DMS153 (cell line): Measurements from ENCODE around the gene COL6A1.

Experiments used
- DNase-seq: peaks from one replicate; lab custom pipeline; 2025; lab: John Stamatoyannopoulos, UW

Gene COL6A1, protein sequence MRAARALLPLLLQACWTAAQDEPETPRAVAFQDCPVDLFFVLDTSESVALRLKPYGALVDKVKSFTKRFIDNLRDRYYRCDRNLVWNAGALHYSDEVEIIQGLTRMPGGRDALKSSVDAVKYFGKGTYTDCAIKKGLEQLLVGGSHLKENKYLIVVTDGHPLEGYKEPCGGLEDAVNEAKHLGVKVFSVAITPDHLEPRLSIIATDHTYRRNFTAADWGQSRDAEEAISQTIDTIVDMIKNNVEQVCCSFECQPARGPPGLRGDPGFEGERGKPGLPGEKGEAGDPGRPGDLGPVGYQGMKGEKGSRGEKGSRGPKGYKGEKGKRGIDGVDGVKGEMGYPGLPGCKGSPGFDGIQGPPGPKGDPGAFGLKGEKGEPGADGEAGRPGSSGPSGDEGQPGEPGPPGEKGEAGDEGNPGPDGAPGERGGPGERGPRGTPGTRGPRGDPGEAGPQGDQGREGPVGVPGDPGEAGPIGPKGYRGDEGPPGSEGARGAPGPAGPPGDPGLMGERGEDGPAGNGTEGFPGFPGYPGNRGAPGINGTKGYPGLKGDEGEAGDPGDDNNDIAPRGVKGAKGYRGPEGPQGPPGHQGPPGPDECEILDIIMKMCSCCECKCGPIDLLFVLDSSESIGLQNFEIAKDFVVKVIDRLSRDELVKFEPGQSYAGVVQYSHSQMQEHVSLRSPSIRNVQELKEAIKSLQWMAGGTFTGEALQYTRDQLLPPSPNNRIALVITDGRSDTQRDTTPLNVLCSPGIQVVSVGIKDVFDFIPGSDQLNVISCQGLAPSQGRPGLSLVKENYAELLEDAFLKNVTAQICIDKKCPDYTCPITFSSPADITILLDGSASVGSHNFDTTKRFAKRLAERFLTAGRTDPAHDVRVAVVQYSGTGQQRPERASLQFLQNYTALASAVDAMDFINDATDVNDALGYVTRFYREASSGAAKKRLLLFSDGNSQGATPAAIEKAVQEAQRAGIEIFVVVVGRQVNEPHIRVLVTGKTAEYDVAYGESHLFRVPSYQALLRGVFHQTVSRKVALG

DNA sequence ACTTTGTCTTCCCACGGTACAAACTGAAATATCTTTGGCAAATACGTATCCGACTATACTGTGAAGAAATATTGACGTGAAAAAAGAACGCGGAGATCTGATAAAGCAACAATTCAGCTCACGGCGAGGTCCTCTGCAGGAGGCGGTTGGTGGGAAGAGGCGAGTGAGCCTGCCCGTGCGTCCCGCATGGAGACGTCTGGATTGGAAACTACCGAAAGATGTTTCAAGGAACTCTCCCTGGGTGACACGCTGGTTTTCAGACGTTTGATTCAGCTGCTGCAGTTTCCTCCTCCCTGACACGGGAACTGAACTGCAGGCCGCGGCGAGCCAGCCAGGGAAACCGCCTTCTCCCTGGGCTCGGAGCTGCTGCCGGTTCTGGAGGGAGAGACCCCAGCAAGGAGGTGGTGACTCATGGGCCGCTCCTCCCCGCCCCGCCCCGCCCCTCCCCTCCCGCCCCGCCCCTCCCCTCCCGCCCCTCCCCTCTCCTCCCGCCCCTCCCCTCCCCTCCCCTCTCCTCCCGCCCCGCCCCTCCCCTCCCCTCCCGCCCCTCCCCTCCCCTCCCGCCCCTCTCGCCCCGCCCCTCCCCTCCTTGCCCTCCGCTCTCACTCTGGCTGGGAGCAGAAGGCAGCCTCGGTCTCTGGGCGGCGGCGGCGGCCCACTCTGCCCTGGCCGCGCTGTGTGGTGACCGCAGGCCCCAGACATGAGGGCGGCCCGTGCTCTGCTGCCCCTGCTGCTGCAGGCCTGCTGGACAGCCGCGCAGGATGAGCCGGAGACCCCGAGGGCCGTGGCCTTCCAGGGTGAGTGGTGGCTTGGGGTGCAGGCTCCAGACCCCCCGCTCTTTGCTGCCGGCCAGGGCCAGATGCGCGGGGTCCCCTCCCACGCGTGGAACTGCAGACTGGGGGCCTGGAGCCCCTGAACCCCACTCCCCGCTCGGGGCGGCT, at the start of gene COL6A1:
Gene COL6A1 (plus strand): TSS at position 620 of the 941 bp plus-strand sequence. CDS start 81 bp downstream, at position 701.
- no peak for DNase-seq

DNA sequence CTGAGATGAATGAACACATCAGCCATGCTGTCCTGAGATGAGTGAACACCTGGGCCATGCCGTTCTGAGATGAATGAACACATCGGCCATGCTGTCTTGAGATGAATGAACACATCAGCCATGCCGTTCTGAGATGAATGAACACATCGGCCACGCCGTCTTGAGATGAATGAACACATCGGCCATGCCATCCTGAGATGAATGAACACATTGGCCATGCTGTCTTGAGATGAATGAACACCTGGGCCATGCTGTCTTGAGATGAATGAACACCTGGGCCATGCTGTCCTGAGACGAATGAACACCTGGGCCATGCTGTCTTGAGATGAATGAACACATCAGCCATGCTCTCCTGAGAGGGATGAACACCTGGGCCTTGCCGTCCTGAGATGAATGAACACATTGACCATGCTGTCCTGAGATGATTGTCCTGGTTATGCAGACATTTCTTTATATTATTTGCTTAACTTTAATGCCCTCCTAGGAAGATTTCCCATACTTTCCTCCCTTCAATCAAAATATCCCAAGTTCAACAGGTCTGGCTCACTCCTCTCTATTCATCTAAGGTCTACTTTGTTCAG, 48.6 kb upstream of the COL6A1 start:
- no peak for DNase-seq

DNA sequence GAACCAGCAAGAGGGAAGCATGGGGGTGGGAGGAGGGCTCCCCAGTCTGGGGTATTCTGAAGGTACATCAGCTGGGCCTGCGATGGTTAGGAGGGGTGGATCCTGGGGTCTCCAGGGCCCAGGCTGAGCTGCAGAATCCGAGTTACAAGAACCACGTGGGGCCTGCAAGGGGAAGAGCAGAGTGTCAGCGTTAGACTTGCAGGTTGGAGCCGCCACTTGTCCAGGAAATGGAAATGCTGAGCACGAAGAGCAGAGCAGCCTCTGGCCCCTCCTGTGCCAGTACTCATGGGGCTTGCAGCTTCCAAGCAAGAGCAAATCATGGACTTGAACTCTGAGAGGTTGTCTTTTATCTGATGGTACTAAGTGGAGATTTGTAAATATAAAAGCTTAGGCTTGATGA, 47.5 kb upstream of the COL6A1 start:
- no peak for DNase-seq

DNA sequence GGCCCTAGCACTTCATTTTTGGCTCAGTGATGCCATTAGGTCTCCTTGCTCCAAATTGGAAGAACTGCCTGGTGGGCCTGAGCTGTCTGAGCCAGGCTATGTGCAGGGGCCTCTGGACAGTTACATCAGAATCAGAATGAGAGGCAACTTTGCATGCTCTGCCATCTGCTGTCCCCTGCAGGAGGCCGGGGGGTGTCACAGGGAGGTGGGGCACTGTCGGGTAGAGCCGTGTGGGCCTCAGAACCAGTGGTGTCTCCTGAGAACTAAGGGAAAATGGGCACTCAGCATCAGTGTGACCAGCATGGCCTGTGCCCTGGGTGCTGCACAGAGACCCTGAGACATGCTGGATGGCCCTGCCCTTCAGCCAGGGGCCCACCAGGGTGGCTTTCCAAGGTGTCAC, 47.0 kb upstream of the COL6A1 start:
- DNase-seq = no peak

DNA sequence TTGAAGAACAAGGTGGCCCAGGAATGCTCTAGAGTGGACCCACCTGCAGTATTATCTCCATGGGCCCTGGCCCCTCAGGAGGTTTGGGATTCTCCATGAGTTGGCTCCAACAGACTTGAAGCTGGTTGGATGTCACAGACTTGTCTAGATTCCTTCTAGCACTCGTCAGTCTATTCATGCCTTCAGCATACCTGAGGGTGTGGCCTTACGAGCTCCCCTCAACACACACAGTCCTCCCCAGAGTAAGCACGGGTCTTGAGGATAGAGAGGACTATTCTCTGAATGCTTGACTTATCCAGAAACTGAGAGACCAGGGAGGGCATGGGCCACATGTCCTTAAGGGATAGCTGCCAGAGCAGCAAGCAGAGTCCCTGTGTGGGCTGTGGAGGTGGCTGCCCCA, 45.9 kb upstream of the COL6A1 start:
- no peak for DNase-seq

DNA sequence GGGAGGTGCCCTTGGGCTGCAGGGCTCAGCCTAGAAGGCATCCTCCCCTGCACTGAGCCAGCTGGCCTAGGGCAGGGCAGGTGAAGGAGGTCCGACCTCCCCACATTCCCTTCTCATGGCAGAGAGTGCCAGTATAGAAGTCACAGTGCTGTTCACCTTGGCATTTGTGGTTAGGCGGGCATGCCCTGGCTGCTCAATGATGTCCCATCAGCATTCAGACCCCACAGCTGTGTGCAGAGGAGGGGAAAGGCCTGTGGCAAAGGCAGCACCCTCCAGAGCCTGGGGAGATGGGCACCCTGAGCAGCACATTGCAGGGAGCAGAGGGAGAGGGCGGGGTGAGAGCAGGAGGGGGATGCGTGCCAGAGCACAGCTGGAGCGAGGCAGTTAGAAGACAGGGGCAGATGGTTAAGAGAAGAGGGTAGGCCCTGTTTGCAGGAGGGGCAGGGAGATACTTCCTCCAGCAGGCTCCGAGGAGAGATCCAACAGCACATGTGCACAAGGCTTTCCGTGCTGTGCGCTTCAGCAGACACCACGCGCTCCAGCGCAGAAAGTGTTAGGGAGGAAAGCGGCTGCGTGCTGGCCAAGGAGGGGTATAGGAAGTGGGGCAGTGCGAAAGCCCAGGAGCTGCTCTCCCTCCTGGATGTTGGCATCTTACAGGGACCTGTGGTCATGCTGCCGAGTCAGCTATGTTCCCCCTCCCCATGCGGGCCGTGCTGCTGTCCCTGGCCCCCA, 43.7 kb upstream of the COL6A1 start:
- no peak for DNase-seq

DNA sequence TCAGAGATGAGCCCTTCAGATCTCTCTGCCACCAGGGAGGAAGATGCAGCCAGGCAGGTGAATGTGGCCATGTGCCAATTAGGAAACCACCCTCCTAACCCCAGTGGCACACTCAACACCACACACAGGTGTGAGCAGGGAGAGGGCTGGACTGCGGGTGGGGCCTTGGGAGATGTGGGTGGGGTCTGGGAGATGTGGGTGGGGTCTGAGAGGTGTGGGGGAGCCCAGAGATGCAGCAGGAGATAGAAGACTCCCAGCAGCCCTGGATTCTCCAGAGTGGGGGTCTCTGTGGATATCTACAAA, 43.2 kb upstream of the COL6A1 start:
- DNase-seq = no peak

DNA sequence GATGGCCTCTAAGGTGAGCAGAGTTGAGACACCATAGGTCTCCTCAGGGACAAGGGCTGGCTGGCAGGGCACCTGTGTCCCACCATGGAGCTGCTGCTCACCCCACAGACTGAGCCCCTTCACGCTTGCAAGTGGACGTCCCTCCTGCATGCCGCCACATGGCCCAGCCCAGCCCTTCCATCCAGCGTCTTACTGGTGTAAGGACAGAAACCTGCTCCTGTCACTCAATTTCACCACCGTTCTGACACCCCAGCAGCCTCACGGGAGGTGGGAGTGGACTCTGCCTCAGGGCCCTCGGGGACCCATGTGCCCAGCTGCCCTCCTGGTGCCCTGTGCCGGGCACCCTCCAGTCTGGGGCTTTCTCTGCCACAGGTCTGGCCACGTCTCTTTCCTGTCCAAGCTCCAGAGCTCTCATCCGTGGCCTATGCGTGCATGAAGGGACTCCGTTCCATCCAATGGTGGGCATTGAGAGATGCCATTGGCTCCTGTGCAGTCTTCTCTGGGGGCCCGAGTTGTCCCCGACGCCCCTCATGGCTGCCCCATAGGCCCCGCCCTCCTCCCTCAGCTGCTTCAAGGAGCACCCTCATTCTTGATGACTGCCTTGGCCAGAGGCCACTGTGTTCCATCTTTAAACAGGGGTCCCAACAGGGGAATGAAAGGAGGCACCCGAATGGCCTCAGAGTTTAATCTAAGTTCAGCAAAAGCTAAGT, 42.6 kb upstream of the COL6A1 start:
- no peak for DNase-seq

DNA sequence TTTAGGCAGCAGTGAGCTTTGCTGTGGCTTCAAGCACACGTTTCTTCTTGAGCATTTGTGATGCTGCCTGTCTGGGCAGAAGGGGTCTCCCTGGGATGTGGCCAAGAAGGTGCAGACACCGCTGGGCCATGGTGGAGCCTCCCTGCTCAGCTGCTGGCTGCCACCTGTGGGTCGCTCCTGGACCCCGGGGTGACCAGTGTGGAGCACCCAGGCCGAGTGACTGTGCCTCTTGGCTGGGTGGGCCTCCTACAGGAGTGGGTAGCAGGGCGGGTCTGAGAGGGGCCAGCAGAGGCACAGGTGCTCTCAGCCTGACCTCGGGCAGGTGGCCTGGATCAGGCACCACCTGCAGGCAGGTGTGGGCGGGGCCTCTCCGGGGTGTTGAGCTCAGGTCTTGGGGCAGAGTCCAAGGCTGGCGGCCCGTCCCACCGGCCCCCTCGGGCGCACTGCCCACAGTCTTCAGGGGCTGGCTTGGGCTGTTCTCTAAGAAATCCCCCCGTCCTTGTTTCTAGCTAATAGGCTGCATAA, 42.0 kb upstream of the COL6A1 start:
- no peak for DNase-seq

DNA sequence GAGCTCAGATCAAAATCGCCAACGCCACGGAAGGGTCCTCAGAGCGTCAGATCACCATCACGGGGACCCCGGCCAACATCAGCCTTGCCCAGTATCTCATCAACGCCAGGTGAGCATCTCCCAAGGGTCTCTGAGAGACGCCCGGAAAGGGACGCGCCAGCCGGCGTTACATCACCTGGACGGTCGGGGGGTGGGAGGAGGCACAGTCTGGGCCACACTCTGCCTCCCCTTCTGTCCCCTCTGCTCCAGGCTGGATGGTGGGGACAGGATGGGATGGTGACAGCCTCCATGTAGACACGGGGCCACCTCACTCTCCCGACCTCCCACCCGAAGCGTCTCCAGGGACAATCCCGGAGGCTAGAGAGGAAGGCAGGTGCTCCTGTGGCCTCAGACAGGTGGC, 41.5 kb upstream of the COL6A1 start:
- DNase-seq = no peak

DNA sequence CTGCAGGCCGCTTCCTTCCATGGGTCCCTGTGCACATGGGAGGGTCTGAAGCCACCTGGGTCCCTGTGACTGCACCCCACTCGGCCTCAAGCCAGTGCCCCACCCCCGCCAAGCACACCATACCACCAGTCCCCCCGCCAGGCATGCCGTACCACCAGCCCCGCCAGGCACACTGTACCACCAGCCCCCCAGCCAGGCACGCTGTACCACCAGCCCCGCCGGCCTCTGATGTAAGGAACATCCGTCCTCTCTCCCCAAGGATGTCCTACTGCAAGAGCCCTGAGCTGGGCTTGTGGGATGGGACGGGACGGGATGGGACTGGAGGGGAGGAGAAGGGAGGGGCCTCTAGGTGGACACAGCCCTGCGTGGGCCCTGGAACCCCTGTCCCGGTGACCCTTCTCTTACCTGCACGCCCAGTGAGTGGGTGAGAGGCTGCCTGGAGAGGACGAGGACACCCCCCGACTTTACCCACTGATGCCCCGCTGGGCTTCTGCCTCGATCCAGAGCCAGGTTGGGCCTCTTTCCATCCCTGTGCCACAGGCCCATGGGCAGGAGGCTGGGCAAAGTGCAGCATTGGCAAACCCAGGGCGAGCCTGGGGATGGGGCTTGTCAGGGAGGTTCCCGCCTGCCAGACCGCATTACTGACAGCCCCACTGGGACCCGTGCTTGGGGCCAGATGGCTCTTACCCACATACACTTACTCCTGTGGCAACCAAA, 40.8 kb upstream of the COL6A1 start:
- DNase-seq = no peak

DNA sequence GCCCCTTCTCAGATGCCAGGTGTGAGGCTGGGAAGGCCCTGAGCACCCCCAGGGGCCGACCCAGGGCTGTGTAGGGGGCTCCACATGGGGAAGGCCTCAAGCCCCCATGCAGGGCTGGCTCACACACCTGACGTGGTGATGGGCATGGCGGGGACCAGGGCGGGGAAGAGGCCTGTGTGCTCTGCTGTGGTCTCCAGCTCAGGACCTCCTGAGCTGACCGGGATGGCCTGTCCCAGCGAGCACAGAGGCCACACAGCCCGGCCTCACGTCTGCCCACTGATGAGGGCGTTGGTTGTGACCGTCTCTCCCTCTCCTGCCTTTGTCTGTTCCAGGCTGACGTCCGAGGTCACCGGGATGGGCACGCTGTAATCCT, 40.2 kb upstream of the COL6A1 start:
- no peak for DNase-seq

DNA sequence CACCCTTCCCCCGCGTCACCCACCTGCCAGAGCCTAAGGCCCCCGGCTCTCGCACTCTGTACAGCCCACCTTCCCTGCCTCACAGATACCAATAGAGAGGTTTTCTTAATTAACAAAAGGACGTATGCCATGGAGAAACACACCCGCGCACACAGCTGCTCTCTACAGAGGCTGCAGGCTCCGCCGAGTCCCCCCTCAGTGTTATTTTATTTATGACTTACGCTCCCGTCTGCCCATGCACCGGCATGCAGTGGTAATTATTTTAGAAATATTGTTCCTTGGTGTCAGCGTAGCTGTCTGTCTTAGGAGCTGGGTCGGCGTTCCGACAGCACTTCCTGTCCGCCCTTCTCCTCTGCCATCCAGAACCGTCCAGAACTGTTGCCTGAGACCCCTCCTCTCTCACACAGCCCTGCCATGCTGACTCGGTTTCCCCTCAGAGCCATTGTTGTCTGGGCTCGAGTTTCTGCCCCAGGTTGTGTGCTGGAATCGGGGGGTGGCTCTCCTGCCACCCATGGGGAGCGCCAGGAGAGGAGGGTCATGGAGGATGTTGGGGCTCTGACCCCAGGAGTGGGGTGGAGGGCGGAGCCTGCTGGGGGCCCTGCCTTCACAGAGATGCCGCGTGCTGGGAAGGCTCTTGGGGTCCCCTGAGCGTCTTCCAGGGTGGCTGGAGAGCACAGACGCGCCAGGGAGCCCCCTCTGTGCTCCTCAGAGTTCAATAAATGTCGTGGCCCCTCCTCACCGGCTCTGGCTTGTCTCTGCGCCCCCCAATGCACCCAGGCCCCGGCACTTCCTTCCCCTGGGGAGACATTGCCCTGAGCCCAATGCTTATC, 39.6 kb upstream of the COL6A1 start:
- DNase-seq = no peak

DNA sequence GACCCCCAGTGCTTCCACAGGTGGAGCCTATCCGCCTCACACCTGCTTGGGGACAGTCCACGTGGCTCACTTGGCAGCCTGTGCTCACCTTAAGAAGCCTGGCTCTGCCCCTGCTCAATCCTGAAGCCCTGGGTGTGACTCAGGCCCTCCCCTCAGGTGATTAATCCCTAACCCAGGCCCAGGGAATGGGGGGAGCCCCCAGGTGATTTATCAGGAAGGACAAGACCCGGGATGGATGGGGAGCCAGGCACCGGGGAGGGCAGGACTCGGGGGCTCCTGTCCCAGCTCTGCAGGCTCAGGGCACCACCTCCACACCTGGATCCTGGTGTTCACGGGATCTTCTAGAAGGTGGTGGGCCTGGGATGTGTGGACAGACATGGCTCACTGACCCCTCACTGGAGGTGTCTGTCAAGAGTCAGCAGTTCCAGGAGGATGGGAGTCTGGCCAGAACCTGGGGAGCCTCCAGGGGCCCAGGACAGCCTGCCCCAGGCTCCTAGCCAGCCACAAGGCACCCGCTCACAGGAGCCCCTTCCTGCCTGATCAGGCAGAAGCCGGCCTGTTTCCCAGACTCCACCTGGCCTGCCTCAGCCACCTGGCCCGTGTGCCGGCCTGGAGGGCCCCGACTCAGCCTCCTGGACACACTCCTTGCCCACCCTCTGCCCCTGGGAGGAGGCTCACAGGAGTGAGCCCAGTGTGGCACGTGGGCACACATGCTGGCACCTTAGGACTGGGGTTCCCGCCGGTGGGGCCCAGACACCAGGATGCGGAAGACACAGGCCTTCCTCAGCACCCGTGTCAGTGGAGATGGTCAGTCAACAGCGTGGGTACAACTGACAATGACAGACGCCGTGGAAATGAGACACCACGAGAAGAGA, 38.6 kb upstream of the COL6A1 start:
- no peak for DNase-seq

DNA sequence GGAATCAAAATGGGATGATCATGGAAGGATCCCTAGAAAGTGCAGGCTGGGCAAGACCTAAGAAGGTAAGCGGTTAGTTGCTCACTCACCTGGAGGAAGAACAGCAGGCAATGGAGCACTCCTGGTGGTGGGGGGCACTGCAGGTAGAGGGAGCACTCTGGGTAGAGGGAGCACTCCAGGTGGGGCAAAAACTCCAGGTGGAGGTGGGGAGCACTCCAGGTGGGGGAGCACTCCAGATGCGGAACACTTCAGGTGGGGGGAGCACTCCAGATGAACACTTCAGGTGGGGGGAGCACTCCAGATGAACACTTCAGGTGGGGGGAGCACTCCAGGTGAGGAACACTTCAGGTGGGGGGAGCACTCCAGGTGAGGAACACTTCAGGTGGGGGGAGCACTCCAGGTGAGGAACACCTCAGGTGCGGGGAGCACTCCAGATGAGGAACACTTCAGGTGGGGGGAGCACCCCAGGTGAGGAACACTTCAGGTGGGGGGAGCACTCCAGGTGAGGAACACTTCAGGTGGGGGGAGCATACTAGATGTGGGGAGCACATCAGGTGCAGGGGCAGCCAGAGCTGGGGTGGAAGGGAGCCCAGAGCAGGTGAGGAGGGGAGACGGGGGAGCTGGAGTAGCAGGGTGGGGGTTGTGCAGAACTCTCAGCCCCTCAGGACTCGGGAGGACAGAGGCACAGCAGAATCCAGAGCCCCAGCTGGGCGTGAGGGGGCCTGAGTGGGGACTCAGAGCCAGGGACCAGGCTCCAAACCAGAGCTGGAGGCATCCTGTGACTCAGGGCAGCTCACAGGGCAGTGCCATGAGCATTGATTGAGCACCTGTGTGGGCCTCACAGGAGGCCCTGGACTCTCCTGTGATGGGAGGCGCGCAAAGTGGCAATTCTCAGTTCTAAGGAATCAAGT, 37.7 kb upstream of the COL6A1 start:
- no peak for DNase-seq

DNA sequence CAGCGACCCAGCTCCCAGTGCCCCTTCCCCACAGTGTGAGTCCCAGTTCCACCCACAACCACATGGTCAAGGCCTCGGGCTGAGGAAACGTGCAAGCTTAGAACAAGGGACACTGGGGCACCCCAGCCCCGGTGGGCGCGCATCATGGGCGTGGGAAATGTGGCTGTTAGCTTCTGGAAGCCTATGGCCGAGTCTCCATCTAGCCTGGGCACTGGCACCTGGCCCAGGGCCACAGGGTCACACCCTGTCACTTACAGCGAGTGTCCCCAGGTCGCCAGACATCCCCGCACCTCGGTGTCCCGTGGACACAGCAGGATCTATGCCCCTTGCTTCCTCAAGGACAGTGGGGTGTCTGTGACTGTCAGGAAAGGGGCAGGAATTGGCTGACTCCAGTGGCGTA, 37.0 kb upstream of the COL6A1 start:
- no peak for DNase-seq
